Activated CD4-positive, CD25-positive, alpha-beta regulatory T cell treated with anti-CD3 and anti-CD28 coated beads, Interleukin-2, amount 50 U/mL, for 24 hours (primary cell): ENCODE results near the gene CTXND1.
"Not testable (repeated sequence)": the region's sequence is repeated elsewhere in the genome, so short reads cannot be mapped to it uniquely, and the experiment has no call there.

Source experiments
- ATAC-seq, 2 donors: fragments of 150-1000 bp; cut with Tn5 transposase; one replicate each; pipeline ENCODE4 v1.10.0; 2021; ENCODE audit warnings: mild to moderate bottlenecking in 1 of 2, moderate library complexity in 1 of 2

The CTXND1 gene

DNA sequence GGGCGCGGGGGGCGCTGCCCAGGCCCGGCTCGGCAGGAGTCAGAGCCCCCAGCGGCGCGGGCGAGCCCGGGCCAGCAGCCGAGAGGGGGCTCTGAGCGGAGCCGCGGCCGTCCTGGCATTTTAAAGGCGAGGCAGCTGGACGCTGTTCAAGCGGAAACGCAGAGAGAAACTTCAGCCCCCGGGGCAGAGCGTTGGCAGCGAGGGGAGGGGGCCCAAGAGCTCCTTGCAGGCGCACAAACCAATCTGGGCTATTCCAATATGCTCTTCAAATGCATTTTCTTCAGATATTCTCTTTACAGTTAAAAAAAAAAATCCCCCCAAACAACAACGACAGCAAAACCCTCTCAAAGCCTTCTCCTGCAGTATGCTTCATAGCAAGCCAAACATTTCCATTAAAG lies at the start of gene CTXND1:
TSS of gene CTXND1 (minus strand) at position 93 of the 398 bp plus-strand sequence. CDS start 50,264 bp downstream, outside the sequence.
- no peak for ATAC-seq

- no peak for ATAC-seq
Observed at GRCh38 chr15:80301472-80301871, 49.5 kb upstream of the CTXND1 start.

- ATAC-seq, result not testable (repeated sequence)
Observed at GRCh38 chr15:80295777-80296176, 43.8 kb upstream of the CTXND1 start.

- ATAC-seq, result no peak
Observed at GRCh38 chr15:80292079-80292478, 40.1 kb upstream of the CTXND1 start.

- not testable (repeated sequence) for ATAC-seq
Observed at GRCh38 chr15:80290891-80291290, 38.9 kb upstream of the CTXND1 start.

GRCh38 chr15:80289528-80290495 lies 37.8 kb upstream of the CTXND1 start:
- no peak for ATAC-seq

DNA sequence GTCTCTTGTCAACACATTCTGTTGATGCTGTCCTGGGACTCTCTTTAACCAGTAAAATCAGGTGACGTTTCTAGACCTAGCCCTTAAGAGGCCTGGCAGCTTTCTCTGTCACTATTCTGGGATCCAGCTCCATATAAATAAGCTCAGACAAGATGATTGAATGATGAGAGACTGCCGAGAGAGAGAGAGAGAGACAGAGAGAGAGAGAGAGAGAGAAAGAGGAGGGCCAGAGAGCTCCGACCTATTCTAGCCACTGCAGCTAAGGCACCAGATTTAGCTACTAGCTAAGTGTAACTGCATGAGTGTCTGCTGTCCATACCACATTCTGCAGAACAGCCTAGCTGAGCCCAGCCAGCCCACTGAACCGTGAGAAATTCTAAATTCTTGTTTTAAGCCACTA lies 36.1 kb upstream of the CTXND1 start:
- ATAC-seq, result no peak

- ATAC-seq, result no peak
Observed at GRCh38 chr15:80286055-80286454, 34.0 kb upstream of the CTXND1 start.

DNA sequence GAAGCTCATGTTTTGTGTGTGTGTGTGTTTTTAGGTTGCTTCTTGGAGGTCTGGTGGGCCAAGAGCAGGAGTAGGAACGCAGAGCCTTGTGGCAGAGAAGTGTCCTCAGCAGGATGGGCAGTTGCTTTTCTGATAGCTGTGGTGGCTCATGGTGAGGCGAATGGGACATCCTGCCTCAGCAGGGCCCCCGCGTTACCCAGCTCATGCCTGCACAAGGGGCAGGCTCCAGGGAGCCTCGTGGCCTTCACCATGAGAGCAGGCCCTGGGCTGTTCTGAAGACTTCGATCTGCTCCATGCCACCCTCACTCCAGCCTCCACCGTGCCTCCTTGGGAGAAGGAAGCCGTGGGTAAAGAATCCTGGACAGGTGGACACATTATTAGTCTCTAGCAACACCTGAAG lies 33.4 kb upstream of the CTXND1 start:
- ATAC-seq, result no peak

DNA sequence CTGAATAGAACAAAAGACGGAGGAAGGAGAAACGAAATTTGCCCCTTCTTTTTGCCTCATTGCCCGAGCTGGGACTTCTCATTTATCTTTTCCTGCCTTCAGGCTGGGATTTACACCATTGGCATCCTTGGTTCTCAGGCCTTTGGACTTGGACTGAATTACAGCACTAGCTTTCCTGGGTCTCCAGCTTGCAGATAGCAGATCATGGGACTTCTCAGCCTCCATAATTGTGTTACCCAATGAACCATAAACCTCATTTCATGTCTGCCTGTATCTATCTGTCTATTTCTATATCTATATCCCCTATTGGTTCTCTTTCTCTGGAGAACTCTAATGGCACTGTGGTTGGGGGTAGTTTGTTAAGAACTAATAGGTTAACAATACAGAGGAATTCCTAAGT lies 31.5 kb upstream of the CTXND1 start:
- ATAC-seq, result no peak

- no peak for ATAC-seq
Observed at GRCh38 chr15:80277147-80277546, 25.1 kb upstream of the CTXND1 start.

- no peak for ATAC-seq
Observed at GRCh38 chr15:80275961-80276360, 23.9 kb upstream of the CTXND1 start.

DNA sequence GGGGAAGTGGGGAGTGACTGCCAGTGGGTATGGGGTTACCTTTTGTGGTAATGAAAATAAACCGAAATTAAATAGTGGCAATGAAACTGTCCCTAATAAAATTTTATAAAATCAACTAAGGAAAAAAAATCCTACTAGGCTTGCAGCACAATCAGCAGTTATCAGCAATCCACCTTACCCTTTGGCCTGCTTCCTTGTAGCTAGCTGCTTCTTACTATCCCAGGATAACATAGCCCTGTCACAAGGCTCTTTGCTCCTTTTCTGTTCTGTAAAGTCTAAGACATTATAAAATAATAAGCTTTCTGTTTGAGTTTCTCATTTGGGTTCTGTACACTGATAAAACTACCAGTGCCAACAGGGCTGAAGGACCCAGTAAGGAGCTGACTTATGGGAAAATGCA lies 23.0 kb upstream of the CTXND1 start:
- ATAC-seq, result no peak

GRCh38 chr15:80274554-80274953 lies 22.5 kb upstream of the CTXND1 start:
- ATAC-seq, result no peak

DNA sequence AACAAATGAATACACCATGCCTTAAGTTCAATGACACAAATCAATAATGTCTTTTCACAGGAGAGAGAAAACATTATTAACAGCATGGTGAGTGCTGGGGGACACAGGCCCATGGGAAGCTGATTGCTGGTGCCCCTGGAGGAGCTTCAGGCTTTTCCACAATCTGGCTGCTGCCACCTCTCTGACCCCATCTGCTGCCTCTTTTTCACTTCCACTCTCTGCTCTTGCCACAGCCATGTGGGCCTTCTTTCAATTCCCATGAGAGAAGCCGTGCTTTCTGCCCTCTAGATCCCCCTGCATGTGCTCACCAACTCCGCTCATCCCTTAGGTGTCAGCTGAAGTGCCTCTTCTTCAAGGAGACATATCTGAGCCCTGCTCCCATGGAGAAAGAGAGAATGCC lies 21.0 kb upstream of the CTXND1 start:
- ATAC-seq, result no peak

GRCh38 chr15:80270472-80270871 lies 18.5 kb upstream of the CTXND1 start:
- no peak for ATAC-seq

- no peak for ATAC-seq
Observed at GRCh38 chr15:80268101-80268500, 16.1 kb upstream of the CTXND1 start.

- no peak for ATAC-seq
Observed at GRCh38 chr15:80267658-80268057, 15.6 kb upstream of the CTXND1 start.

GRCh38 chr15:80266745-80267144 lies 14.7 kb upstream of the CTXND1 start:
- ATAC-seq, result no peak

DNA sequence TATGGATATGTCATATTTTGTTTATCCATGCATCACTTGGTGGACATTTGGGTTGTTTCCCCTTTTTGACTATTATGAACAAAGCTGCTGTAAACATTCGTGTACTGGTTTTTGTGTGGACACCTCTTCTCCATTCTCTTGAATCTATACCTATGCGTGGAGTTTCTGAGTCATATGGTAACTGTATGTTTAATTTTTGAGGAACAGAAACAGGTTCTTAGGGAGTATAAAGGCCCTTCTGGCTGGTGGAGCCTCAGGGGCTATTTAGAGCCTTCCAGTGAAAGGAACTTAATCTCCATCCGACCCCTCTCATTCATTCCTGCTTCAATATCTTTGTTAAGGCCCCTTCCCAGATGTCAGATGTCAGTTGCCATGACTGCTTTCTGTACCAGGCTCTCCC lies 14.1 kb upstream of the CTXND1 start:
- ATAC-seq, result no peak

- ATAC-seq, result peak; percentile 77 to 81
Observed at GRCh38 chr15:80265021-80265420, 13.0 kb upstream of the CTXND1 start.

DNA sequence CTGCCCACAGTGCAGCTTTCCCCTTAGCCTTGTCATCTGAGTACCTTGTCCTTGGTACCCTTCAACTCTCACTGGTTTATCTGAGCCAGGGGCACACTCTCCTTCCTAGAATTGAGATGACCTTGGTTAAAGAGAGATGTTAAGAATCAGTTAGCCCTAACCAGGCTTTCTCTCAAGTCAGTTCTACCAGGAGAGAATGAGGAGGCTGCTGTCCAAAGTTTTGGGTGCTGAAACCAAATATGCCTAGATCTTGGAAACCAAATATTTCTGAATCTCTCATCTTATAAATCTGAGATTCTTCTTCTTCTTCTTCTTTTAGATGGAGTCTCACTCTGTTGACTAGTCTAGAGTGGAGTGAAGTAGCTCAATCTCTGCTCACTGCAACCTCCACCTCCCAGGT lies 12.0 kb upstream of the CTXND1 start:
- ATAC-seq, result no peak

GRCh38 chr15:80260551-80260950 lies 8.5 kb upstream of the CTXND1 start:
- no peak for ATAC-seq

DNA sequence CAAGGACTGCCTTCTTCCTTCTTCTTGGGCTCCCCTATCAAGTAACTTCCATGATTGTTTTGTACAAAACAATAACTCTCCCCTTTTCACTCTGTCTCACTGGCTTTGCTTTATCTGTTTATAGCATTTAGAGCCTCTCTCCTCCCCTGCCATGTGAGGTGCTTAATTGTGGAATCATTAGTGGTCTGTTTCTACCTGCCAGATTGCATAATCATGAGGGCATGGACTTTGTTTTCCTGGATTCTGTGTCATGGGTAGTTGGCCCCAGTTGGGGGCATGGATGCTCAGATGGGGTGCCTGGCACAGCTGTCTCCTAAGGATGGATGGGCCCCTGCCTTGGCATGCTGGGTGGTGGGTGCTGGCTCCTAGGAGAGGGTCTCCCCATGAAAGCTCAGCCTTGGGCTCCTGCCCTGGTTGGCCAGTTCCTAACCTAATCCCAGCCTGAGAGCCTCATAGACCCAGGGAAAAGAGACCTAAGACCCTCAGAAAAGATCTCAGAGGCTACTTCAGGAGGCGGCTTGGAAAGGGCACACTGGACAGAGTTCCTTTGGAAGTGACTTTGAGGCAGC lies 8.0 kb upstream of the CTXND1 start:
- ATAC-seq, result no peak
